HG03575 (cell line): ENCODE results near the gene TOR4A.

ENCODE experiments used
- ATAC-seq: cut with Tn5 transposase; IDR thresholded peaks from one replicate; pipeline ENCODE4 v1.9.1; 2021; ENCODE audit not compliant: unreplicated experiment, insufficient number of reproducible peaks, low FRiP score; ENCODE audit errors: extremely low read depth

TOR4A gene

DNA sequence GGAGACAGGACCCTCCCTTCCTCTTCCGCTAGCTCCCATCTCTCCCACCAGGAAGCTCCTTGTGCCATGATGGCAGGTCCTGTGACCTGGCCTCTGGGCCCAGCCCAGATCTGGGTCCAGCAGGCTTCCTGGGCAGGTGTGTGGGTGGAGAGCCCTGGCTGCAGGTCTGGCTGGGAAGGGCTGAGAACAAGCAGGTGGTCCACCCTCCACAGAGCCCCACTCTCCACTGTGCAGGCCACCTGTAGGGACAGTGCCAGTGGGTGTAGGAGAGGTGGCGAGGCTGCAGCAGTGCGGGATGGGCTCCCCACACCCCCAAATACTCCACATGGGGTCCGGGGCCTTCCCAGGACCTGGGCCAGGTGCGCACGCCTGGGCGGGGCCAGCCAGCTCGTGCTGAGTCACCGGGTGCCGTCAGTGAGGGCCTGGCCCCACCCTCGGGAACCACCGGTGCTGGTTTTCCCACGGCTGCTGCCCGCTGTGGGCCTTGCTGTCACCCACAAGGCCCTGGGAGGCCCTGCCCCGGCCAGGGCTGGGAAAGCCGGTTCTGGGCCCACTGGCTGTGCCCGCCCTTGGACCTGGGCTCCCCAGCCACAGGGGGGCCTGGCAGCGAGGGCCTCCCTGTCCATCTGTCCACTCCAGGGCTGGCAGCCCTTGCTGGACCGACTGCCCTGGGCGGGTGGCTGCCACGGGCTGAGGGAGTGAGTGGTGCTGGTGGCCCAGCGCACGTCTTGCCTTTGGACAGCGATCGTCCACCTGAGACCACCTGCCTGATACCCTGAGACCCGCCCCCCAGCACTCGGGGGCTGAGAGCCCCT, 33.9 kb downstream of the TOR4A start:
- no peak for ATAC-seq

DNA sequence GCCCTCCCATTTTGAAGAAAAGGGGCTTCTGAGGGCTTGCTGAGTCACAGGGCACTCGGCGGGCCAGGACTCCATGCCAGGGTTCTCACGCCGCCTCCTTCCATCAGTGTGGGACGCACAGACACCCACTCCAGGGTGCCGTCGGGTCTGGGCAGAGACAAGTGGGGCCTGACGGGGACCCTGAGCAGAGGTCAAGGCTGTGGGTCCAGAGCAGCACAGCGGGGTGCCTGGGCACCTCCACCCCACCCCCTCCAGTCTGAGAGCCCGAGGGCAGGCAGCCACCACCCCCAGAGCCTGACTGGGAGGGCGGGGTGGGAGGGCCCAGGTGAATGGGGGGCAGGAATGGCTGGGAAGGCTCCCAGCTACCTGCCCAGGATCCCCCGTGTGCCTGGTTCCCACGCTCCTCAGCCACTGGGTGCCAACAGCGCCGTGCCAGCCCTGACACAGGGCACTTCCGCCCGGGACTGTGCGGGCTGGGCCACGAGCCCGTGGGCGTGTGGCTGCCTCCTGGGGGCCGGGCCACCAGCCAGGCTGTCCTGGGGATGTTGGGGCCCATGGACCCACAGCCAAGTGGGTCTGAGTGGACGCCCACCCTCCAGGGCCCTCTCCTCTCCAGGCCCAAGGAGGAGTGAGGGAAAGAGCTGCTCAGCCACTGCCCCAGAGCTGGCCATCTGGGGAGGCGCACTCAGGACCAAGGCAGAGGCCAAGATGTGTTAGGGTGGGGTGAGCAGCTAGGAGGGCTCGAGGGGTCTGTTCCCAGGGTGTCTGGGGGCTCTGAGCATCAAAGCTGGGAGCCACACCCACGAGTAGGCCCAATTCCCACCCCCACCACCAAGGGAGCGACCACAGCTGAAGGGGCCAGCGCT, 34.7 kb downstream of the TOR4A start:
- no peak for ATAC-seq

DNA sequence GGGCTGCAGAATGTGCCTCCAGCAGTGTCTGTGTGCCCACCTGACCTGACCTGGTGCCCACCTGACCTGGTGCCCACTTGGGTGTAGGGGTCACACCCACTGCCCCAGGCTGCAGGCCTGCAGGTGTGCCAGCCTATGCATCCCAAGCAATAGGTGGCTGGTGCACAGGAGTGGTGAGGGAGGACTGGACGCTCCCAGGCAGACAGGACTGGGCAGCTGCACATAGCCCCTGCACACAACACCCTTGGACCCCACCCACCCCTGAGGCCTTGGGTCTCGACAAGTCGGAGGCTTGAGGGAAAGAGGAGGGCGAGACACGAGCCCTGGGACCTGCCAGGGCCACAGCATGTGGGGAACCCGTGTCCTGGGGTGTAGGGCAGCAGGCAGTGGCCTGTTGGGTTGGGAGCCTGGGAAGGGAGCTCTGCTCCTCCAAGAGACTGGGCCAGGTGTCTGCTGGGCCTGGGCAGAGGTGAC, 35.4 kb downstream of the TOR4A start:
- ATAC-seq: no peak

DNA sequence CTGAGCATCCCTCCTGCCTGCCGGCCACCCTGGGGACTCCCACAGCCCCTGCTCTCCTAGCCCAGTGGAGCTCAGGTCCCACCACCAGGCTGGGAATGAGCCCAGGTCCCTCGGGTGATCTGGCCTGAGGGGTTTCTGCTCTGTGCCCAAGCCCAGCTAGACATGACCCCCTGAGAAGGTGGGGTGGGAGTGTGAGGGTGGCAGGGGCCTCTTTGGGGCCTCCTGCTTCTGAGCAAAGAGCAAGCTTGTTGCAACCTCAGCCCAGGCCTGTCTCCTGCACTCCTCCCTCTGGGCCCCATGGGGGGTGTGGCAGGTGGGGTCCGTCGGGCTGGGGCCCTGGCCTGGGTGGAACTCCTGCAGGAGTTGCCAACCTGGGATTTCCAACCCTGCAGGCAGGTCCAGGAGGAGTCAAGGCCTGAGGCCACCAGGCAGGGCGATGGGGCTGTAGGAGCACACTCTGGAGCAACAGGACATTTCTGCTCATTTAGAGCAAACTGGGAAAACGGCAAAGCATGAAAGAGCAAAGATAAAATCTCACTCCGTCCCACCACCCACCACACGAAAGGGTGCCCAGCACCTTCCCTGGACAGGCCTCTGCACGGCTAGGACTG, 35.9 kb downstream of the TOR4A start:
- no peak for ATAC-seq

DNA sequence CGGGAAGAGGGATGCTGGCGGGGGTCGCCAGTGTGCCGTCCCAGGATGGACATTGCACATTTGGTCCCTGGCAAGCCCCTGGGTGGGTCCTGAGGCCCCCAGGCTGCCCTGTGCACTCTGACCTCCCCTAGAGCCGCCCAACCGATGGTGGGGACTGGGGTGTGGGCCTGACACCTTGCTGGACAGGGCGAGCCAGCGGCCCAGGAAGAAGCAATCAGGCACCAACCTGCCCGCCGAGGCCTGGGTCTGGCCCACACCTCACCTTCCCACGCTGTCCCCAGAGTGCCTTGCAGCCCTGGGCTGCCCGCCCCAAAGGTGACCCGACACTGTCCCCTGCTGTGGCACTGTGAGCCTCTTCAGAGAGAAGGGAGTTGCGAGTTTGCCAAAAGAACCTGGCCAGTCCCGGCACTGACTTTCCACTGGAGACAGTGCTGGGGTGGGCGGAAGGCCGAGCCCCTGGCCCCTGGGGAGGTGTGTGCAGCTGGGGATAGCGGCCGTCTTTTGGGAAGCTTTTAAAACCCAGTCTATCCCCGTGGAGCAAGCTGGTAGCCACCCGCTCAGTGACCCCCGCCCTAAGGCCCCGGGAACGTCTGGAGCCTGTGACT, 36.5 kb downstream of the TOR4A start:
- no peak for ATAC-seq

DNA sequence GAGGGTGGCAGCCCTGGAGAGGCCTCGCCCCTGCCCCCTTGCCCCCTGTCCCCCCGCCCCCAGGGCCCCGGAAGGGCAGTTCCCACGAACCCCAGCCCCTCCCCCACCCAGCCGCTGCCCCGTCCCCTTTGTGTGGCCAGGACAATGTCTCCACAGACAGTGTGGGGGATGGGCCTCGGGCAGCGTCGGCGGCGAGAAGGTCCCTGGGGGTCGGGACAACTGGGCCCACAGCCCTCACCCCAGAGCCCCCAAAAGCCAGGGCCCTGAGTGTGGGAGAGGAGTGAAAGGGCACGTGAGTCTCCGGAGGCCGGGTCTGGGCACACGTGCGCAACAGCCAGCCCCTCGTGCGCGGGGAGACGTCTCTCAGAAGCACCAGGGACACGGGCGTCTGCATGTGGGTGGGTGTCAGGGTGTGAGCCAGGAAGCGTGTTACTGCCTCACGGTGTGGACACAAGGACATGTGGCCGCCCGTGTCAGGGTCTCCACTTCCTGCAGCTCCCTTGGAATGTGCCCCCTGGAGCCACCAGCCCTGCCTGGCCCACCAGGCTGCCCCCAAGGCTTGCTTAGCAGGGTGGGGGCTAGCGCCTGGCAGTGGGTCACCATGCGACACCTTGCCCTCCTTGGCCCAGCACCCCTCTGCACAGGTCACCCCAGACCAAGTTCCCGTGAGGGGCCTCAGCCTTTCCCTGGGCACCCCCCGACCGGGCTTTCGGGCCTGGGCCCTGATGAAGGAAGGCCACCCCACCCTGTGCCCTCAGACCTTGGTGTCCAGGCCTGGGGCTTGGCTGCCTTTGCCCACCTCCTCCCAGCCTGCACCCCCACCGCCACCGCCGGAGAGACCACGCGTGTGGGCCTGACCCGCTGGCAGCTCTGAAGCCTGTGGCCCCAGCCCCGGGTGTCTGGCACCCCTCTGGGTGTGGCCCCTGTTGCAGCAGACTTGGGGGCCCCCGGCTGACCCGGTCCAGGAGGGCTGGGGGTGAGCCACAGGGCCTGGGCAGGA, 37.3 kb downstream of the TOR4A start:
- no peak for ATAC-seq

DNA sequence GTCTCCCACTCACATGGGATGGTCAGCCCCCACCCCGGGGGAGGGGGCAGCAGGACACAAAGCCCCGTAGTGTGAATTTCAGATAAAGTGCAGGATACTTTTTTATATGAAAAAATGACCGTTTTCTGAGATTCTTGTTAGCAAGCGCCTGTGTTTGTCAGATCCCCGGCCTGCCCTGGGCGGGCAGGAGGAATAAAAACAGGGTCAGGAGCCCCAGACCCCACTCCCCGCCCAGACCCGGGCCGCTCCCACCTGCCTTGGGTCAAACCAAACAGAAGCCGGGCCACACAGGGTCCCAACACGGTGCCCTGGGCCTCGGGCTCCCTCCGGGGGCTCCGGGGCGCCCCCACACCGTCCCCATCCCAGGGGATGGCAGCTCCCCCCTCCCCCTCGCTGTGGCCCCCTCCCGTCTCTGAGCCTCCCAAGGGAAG, 38.1 kb downstream of the TOR4A start:
- no peak for ATAC-seq

DNA sequence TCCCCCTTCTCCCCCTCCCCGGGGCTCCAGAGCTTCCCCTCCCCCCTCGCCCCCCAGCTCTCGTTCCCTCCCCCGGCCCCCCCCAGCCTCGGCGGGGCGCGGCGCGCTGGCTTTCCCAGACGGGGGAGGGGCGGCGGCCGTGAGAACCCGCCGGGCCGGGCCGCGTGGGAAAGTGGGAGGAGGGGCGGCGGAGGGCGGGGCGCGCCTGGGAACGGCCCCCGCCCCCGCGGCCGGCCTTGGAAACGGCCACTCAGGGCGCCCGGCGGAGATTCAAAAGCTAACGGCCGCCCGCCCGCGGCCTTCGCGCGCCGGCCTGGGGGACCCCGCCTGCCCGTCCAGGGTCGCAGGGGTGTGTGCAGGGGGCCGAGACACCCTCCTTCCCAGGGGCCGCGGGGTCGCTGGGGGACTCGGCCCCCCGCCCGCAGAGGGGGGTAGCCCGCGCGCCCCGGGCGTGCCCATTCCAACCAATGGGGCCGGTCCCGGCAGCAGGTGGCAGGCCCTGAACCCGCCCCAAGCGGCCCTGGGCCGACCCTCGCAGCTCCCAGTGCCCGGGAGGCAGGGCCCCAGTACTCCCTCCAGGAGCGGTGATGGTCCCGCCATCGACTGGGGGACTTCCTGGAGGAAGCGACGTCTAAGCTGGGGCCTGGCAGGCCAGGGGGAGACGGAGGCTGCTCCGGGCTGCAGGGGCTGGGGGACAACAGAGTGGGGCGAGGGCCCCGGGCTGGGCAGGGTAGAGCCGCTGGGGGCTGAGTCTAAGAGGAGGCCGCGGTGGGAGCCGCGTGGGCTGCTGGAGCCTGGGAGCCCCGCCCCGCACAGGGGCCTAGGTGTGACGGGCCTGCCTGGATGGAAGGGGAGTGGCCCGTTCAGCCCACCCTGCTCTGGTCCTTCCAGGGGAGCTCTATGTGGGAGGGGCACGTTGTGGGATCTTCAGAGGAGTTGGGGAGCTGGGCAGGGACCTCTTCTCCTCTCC, 38.8 kb downstream of the TOR4A start:
- no peak for ATAC-seq

DNA sequence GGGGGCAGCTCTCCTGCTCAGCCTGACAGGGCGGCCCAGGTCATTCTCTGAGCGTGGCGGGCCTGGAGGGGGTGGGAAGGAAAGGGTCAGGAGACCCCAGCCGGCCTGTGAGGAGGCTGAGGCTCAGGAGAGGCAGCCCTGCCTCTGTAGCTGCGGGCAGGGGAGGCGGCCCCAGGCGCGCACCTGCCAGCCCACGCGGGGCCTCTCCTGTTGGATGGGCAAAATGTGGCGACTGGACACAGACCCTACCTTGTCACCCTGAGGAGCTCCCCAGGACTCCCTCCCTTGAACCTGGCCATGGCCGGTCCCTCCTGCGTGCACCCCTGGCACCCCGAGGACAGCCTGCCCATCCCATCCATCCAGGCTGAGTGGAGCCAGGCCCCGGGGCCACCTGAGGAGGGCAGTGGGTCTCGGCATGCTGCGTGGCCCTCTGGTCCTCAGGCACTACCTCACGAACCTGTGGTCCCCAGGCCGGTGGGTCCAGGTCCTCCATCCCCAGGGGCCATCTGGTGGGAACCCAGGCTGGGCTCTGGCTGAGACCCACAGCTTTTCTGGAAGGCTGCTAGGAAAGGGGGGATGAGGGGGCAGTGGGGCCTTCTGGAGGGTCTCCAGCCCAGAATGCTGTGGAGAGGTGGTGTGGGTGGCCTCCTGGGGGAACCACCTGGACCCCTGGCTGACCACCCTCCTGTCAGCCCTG, 39.6 kb downstream of the TOR4A start:
- no peak for ATAC-seq

DNA sequence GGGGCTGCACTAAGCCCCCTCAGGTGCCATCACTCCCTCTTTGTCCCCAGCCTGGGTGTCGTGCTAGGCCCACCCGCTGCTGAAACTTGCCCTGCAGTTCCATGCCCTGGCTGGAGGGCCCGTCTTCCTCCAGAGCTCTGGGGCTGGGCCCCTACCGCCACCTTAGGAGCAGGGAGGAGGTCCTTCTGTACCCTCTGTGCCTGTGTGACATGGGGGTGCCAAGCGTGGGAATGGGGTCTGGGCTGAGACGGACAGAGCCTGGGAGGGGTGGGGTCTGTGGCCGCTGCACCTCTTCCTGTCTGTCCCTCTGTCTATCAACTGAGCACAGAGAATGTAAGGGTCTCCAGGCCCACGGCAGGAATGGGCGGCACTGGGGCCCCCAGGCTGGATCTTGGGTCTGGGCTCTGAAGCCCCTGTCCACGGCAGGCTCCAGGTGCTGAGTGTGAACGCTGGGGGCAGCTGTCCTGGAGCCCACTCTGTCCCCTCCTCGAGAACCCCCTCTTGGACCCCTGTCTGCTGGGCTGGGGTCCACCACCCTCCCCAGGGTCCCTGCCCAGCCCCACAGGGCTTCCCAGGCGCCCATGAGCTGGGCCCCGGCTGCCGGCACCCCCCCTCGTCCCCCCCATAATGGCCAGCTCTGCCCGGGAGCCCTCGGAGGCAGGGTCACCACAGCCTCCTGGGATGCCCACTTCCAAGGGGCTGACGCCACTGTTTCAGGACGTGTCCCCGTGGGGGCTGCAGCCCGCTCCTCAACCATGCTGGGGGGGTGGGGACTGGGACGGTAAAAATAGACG, 40.4 kb downstream of the TOR4A start:
- no peak for ATAC-seq

DNA sequence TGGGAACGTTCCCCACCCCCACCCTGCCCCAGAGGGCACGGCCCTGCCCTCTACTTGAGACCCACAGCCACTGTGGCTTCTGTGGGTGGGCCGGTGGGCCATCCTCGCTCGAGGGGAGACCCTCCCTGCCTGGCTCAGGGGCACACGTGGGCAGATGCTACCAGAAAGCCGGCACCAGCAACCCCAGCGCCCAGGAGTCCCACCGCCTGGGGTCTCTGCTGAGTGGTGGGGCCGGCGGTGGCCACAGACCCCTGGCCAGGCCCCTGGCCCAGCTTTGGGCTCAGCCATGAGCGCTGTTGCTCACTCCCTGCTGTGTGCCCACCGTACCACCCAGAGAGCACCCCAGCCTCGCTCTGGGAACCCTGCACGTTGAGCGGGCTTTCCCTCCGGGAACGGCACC, 41.1 kb downstream of the TOR4A start:
- ATAC-seq: no peak

DNA sequence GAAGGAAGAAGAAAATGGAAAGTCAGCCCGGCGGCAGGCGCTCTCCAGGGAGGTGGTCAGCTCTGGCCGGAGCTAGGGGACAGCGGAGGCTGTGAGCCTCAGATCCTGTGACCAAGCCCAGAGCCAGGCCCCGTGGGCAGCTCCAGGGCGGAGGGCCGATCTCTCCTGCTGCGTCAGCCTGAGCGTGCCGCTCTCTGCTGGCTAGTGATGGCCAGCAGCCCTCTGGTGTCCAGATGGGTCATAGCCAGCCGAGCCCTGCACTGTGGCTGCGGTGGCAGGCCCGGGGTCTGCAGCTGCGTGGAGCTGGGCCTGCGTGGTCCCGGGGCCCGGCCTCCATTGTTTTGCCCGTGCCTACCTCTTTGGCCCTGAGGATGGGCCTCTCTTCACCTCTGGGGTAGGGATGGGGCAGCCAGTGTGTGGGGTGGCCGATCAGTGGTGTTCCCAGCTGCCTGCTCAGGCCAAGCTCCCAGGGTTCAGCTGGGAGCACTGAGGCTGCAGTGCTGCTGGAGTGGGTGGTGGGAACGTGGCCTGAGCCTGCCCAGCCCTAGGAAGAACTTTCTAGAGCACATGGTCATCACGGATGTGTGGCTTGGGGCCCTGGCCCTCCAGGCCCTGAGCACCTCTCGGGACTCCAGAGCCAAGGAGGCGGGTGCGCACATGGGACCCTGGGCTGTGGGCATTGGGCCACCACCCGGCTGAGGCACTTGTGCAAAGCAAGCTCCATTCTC, 41.6 kb downstream of the TOR4A start:
- ATAC-seq: no peak

DNA sequence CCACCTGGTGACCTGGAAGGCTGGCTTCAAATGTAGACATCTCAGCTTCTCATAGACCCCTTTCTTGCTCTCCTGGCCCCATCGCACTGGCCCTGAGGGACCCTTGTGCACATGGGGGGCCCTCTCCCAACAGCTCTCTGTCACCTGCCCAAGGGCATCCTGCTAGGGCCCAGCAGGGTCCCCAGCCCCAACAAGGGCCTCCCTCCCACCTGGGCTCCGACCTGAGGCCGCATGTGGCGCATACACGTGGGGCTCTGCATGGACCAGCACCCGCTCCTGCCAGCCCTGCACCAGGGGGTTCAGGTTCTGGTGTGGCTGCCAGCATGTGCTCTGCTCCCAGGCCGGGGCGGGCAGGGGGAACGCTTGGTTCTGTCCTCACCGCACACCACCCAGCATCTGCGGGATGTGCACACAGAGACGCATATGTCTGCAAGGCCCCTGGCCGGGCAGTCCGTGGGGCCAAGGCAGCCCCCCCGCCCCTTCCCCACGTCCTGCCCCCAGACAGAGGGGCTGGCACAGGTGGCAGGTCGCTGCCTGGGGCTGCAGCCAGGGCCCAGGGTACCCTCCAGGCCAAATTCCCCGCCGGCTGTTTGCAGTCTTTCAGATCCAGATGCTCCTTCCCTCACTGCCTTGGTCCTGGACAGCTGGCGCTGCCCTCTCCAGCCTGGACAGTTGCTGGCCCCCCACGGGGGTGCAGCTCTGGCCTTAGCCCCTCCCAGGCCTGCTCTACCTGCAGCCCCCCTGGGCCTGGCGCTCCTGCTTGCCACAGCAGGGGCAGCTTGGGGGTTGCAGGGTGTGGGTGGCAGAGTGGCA, 42.4 kb downstream of the TOR4A start:
- ATAC-seq: no peak

DNA sequence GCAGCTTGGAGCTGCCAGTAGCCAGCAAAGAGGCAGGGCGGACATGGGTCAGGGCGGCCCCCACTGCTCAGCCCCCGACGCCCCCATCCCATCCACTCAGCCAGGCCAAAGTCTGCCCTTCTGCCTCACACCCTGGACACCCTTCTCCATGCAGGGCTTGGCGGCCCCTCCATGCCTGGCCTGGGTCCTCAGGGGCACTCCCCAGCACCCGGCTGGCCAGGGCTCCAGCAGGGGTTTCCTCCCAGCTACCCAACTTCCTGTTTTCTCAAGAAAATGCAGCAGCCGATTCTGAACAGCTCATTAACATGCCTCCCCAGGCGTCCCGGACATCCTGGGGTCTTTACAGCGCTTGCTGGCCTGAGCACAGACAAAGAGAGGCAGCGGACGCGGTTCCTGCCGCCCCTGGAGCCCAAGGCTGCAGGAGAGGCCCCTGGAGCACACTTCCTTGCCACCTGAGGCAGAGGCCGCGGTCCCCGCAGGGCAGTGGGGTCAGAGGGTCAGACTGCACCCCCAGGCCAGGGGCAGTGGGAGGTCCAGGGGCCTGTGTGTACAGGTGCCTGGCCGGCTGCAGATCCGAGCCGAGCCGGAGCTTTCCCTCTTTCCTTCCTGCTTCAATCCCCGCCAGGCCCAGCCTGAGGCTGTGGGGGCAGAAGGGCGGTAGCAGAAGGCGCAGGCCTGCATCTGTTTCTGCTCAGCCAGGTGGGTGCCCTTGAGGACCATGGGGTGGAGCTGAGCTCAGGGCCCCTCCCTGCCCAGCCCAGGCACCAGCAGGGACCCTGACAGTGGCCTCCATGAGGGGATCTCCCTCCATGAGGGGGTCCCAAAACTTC, 43.2 kb downstream of the TOR4A start:
- ATAC-seq: no peak
